IMR-90 (cell line): Measurements from ENCODE around the gene HSPA6. TPM values are rescaled to one million over a fixed set of nuclear protein-coding genes. Genes with fewer than 3 reads are reported as not detected.

Experiments used
- ATAC-seq: fragments of 200-7000 bp; cut with Tn5 transposase; 2 replicates; pipeline ENCODE4 v1.9.1; 2020; ENCODE audit warnings: low read depth, mild to moderate bottlenecking, moderate library complexity
- BruUV-seq: library from RNA; stranded (reverse); fragments of 400-500 nt; replicated peaks from 2 replicates; lab custom pipeline; 2021; lab: Mats Ljungman, UMichigan
- CTCF ChIA-PET: fragments of 300-600 bp; formaldehyde crosslinking; extraction: SDS; loops from one replicate; lab custom pipeline; 2021; ENCODE audit warnings: antibody characterized with exemption; lab: Yijun Ruan, JAX
- POLR2A ChIA-PET: fragments of 300-600 bp; sonication (Branson Sonifier 250); formaldehyde crosslinking; loops from one replicate; lab custom pipeline; 2022; ENCODE audit warnings: antibody characterized with exemption; ENCODE audit not compliant: unreplicated experiment; lab: Charles Lee
- DNase-seq: peaks from one replicate; pipeline ENCODE4 v3.0.0; 2013
- H2AFZ ChIP-seq: replicated peaks from 2 replicates; pipeline ENCODE3; 2013; ENCODE audit warnings: low read length, mild to moderate bottlenecking; ENCODE audit not compliant: poor library complexity
- H2AK5ac ChIP-seq: 2 replicates; pipeline ENCODE4 v1.6.1; 2013; ENCODE audit warnings: low read depth, low read length, inconsistent platforms
- H2AK9ac ChIP-seq: replicated peaks from 2 replicates; pipeline ENCODE3; 2013; ENCODE audit warnings: mild to moderate bottlenecking, low read depth, low read length, moderate library complexity; ENCODE audit not compliant: poor library complexity
- H2BK120ac ChIP-seq: 2 replicates; pipeline ENCODE4 v1.6.1; 2013; ENCODE audit warnings: low read depth, low read length, inconsistent platforms
- H2BK15ac ChIP-seq: 3 replicates; pipeline ENCODE4 v1.6.1; 2013; ENCODE audit warnings: low read depth, low read length, inconsistent platforms
- H2BK20ac ChIP-seq: 2 replicates; pipeline ENCODE4 v1.6.1; 2013; ENCODE audit warnings: low read depth, mild to moderate bottlenecking, inconsistent platforms, low read length, moderate library complexity
- H2BK5ac ChIP-seq: 2 replicates; pipeline ENCODE4 v1.6.1; 2013; ENCODE audit warnings: mild to moderate bottlenecking, low read depth, low read length, inconsistent platforms; ENCODE audit not compliant: poor library complexity, severe bottlenecking
- H3K14ac ChIP-seq: replicated peaks from 2 replicates; pipeline ENCODE4 v1.6.1; 2013; ENCODE audit warnings: low read depth, low read length, inconsistent platforms
- H3K18ac ChIP-seq: 2 replicates; pipeline ENCODE4 v1.6.1; 2013; ENCODE audit warnings: low read depth, low read length, control low read depth
- H3K23ac ChIP-seq: 2 replicates; pipeline ENCODE4 v1.6.1; 2013; ENCODE audit warnings: low read depth, low read length, inconsistent platforms
- H3K27ac ChIP-seq: 2 replicates; pipeline ENCODE4 v1.5.1; 2013; ENCODE audit warnings: mild to moderate bottlenecking, control low read depth, low read length; ENCODE audit not compliant: insufficient read depth
- H3K27me3 ChIP-seq: 2 replicates; pipeline ENCODE4 v1.6.1; 2013; ENCODE audit warnings: low read length; ENCODE audit not compliant: control insufficient read depth, insufficient read depth
- H3K36me3 ChIP-seq: 2 replicates; pipeline ENCODE4 v1.6.1; 2013; ENCODE audit warnings: low read length, mixed read lengths; ENCODE audit not compliant: control insufficient read depth, insufficient read depth
- H3K4ac ChIP-seq: 2 replicates; pipeline ENCODE4 v1.6.1; 2013; ENCODE audit warnings: low read depth, low read length, inconsistent platforms
- H3K4me1 ChIP-seq: 2 replicates; pipeline ENCODE4 v1.6.1; 2013; ENCODE audit warnings: low read length, mixed read lengths; ENCODE audit not compliant: control insufficient read depth, insufficient read depth
- H3K4me2 ChIP-seq: 2 replicates; pipeline ENCODE4 v1.6.1; 2013; ENCODE audit warnings: low read depth, mild to moderate bottlenecking, control low read depth, low read length, moderate library complexity
- H3K4me3 ChIP-seq: 2 replicates; pipeline ENCODE4 v1.5.1; 2013; ENCODE audit warnings: low read depth, mild to moderate bottlenecking, control low read depth, low read length, moderate library complexity; ENCODE audit not compliant: insufficient read depth
- H3K56ac ChIP-seq: 2 replicates; pipeline ENCODE4 v1.6.1; 2013; ENCODE audit warnings: low read length, inconsistent platforms; ENCODE audit not compliant: insufficient read depth; ENCODE audit errors: extremely low read depth
- H3K79me1 ChIP-seq, 2 experiments: 2 replicates each; pipeline ENCODE4 v1.6.1; 2013; ENCODE audit warnings: low read length in 2 of 2, inconsistent platforms in 1 of 2, low read depth in 1 of 2
- H3K9ac ChIP-seq: 2 replicates; pipeline ENCODE4 v1.6.1; 2013; ENCODE audit warnings: low read depth, low read length, control low read depth
- H3K9me1 ChIP-seq: 2 replicates; pipeline ENCODE4 v1.6.1; 2013; ENCODE audit warnings: low read length, inconsistent platforms; ENCODE audit not compliant: insufficient read depth
- H3K9me3 ChIP-seq: 2 replicates; pipeline ENCODE4 v1.6.1; 2013; ENCODE audit warnings: low read length; ENCODE audit not compliant: control insufficient read depth, insufficient read depth
- H4K20me1 ChIP-seq: 2 replicates; pipeline ENCODE4 v1.6.1; 2013; ENCODE audit warnings: low read length, inconsistent platforms; ENCODE audit not compliant: insufficient read depth
- H4K5ac ChIP-seq: 2 replicates; pipeline ENCODE4 v1.6.1; 2013; ENCODE audit warnings: mild to moderate bottlenecking, low read depth, low read length, control low read depth
- H4K8ac ChIP-seq, 2 experiments: 2 replicates each; pipeline ENCODE4 v1.6.1; 2013; ENCODE audit warnings: low read depth in 2 of 2, low read length in 2 of 2, control low read depth in 1 of 2, inconsistent platforms in 1 of 2
- H4K91ac ChIP-seq: 2 replicates; pipeline ENCODE4 v1.6.1; 2013; ENCODE audit warnings: low read depth, low read length, inconsistent platforms; ENCODE audit not compliant: insufficient read depth
- BHLHE40 ChIP-seq: fragments of 150-350 bp; IDR thresholded peaks from 2 replicates; pipeline ENCODE4 v1.6.1; 2016; ENCODE audit warnings: mild to moderate bottlenecking, low read depth, low read length
- CTCF ChIP-seq: conservative IDR thresholded peaks from 2 replicates; pipeline ENCODE4 v1.5.1; 2012; ENCODE audit warnings: mild to moderate bottlenecking, low read depth, low read length, improper control_type of control experiment
- MAZ ChIP-seq: IDR thresholded peaks from 2 replicates; pipeline ENCODE4 v1.6.1; 2012; ENCODE audit warnings: low read depth, mild to moderate bottlenecking, low read length, improper control_type of control experiment, moderate library complexity, borderline replicate concordance
- NFE2L2 ChIP-seq: fragments of 150-350 bp; IDR thresholded peaks from 2 replicates; pipeline ENCODE4 v1.6.1; 2016; ENCODE audit warnings: low read depth, mild to moderate bottlenecking, low read length
- RCOR1 ChIP-seq: IDR thresholded peaks from 2 replicates; pipeline ENCODE4 v1.6.1; 2012; ENCODE audit warnings: mild to moderate bottlenecking, low read length, improper control_type of control experiment; ENCODE audit not compliant: insufficient replicate concordance
- RFX5 ChIP-seq: IDR thresholded peaks from 2 replicates; pipeline ENCODE4 v1.8.0; 2012; ENCODE audit warnings: low read depth, mild to moderate bottlenecking, low read length, moderate library complexity
- SMC3 ChIP-seq: fragments of 150-350 bp; IDR thresholded peaks from 2 replicates; pipeline ENCODE4 v1.6.1; 2016; ENCODE audit warnings: low read depth, mild to moderate bottlenecking, antibody characterized with exemption, low read length, moderate library complexity
- WGBS, 2 experiments: methylation state at CpG; one replicate each; pipeline versions ENCODE4 v1.1.5 to v1.1.7; 2013; ENCODE audit warnings: missing lambda C conversion rate in 2 of 2; ENCODE audit not compliant: insufficient read length in 1 of 2; ENCODE audit errors: extremely low coverage in 2 of 2; 5-methylcytosine and 5-hydroxymethylcytosine counted together
- dilution Hi-C: fragments of 300-500 bp; cut with HindIII; formaldehyde crosslinking; loops from one replicate; pipeline ENCODE4 v1.14.3; 2018; ENCODE audit warnings: low sequenced_read_pairs; ENCODE audit not compliant: unreplicated experiment
- in situ Hi-C: fragments of 300-500 bp; cut with MboI; formaldehyde crosslinking; loops from 3 replicates; pipeline ENCODE4 v1.14.3; 2019; ENCODE audit warnings: low sequenced_read_pairs, inconsistent platforms, mixed read lengths
- intact Hi-C: fragments of 100-400 bp; cut with micrococcal nuclease; formaldehyde crosslinking; loops from 2 replicates; pipeline ENCODE4 v1.10.0; 2022
- polyA plus RNA-seq, 3 experiments: library from polyadenylated mRNA; depleted of rRNA; stranded (reverse); fragments of >200 nt; gene quantifications; 2 replicates each; pipeline ENCODE4 v1.2.3, GENCODE V29; 2012; ENCODE audit warnings: low replicate concordance in 1 of 3
- total RNA-seq: library from RNA; depleted of rRNA; stranded (reverse); fragments of >200 nt; gene quantifications from 2 replicates; pipeline ENCODE4 v1.2.3, GENCODE V29; 2012
- TF ChIP-seq, protein P1 (sequence below): fragments of 150-350 bp; IDR thresholded peaks from 2 replicates; pipeline ENCODE4 v1.6.1; 2016; ENCODE audit warnings: low read depth, mild to moderate bottlenecking, low read length, moderate library complexity, borderline replicate concordance

HSPA6 gene
- total and polyA plus RNA-seq, 2 of the 4 experiments (the other 2 are of a cell fraction) = 0.54 to 0.67 TPM

DNA sequence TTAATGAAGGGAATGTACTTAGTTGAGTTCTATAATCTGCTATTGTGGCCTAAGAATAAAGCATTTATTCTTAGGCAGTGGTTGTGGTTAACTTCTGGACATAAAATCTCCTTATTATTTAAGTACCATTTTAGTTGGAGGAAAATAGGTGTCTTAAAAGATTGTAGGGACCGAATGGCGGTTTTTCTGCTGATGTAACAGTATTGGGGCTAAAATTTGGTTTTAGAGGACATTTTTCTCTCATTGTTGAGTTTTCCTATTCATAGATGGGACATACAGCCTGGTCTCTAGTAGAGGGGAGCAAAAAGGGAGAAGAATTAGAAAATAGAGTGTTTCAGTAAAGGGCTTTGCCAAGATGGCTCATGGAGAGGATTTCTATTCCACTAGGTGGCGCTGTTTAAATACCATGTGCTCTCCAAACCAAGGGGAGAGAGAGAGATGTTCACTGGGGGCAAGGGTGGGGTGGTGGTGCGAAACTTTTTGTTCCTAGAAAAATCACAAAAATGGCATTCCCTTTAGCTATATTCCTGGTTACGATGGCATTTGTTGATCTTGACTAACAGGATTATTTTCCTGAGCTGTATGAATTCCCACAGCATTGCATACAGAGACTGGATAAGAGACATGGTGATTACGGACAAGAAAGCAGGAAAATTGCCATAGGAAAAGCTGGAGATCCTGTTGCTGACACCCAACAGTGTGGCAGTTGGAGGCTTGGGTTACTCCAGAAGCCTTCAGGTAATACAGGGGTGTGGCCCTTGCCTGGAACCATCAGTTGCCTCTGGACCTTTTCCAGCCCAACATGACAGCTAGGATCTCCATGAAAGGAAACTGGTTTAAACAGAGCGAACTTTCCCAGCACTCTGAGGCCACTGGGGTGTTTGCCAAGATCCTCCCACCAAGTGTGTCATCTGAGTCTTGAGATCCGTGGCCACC, 37.3 kb upstream of the HSPA6 start (continued):
- TF ChIP-seq SMC3 (peak; percentile 83), NFE2L2 (no peak), RFX5 (no peak)

- ChIA-PET CTCF (no interaction called here), POLR2A (no interaction called here)
- H3K9ac ChIP-seq = no peak overlapping the region
- H4K8ac ChIP-seq = no peak overlapping the region
- WGBS, 2 experiments = 61% methylated on average over 3 of the region's 5 CpGs; no CpG with 5 or more reads in 1 of the 2 experiments
- no peak overlapping the region for H3K4me2 ChIP-seq
- H3K27me3 ChIP-seq = peaks cover 32% of the 10 kb centered on the region
- in situ Hi-C loops = no loop called here
- no peaks in the 10 kb centered on the region for H3K79me1 ChIP-seq
- H2AFZ ChIP-seq = no peak overlapping the region
- no peak overlapping the region for H3K23ac ChIP-seq
- no peak overlapping the region for H4K91ac ChIP-seq
- no peak overlapping the region for H3K4me3 ChIP-seq
- H4K20me1 ChIP-seq = no peaks in the 10 kb centered on the region
- no peak overlapping the region for H2BK120ac ChIP-seq
- H2BK5ac ChIP-seq = no peak overlapping the region
- TF ChIP-seq CTCF = no peak
- TF ChIP-seq BHLHE40 = no peak
- TF ChIP-seq, protein P1, sequence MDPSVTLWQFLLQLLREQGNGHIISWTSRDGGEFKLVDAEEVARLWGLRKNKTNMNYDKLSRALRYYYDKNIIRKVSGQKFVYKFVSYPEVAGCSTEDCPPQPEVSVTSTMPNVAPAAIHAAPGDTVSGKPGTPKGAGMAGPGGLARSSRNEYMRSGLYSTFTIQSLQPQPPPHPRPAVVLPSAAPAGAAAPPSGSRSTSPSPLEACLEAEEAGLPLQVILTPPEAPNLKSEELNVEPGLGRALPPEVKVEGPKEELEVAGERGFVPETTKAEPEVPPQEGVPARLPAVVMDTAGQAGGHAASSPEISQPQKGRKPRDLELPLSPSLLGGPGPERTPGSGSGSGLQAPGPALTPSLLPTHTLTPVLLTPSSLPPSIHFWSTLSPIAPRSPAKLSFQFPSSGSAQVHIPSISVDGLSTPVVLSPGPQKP = no peak
- no peak for TF ChIP-seq RCOR1
- no peak for TF ChIP-seq MAZ
- no peak for DNase-seq
- H3K14ac ChIP-seq = no peak overlapping the region
- no peak overlapping the region for H3K18ac ChIP-seq
- no peaks in the 10 kb centered on the region for H3K36me3 ChIP-seq
- no peak overlapping the region for H4K5ac ChIP-seq
- no peak overlapping the region for H2BK20ac ChIP-seq
- dilution Hi-C loops = no loop called here
- H2AK5ac ChIP-seq = no peak overlapping the region
- intact Hi-C loops = no loop called here
- peaks cover 2% of the 10 kb centered on the region; the same call in 1 of the 2 replicates for H3K4me1 ChIP-seq
- no peak overlapping the region for H2BK15ac ChIP-seq
- no peak overlapping the region for H3K56ac ChIP-seq
- H3K27ac ChIP-seq = no peak overlapping the region
- no peaks in the 10 kb centered on the region for H3K9me3 ChIP-seq
- no peaks in the 10 kb centered on the region for H3K9me1 ChIP-seq
- no peak overlapping the region for H3K4ac ChIP-seq
- H2AK9ac ChIP-seq = no peak overlapping the region
- ATAC-seq = no peak
- no TSS peak for BruUV-seq
These were observed 32.9 kb upstream of the HSPA6 start for GRCh38 chr1:161491472-161491871.
